IMR-90 (cell line): ENCODE data around the gene DENND1B. TPM values are rescaled to one million over a fixed set of nuclear protein-coding genes. Genes with fewer than 3 reads are reported as not detected.

ENCODE experiments used
- ATAC-seq: fragments of 200-7000 bp; cut with Tn5 transposase; 2 replicates; pipeline ENCODE4 v1.9.1; 2020; ENCODE audit warnings: low read depth, mild to moderate bottlenecking, moderate library complexity
- BruUV-seq: library from RNA; stranded (reverse); fragments of 400-500 nt; replicated peaks from 2 replicates; lab custom pipeline; 2021; lab: Mats Ljungman, UMichigan
- CTCF ChIA-PET: fragments of 300-600 bp; formaldehyde crosslinking; extraction: SDS; loops from one replicate; lab custom pipeline; 2021; ENCODE audit warnings: antibody characterized with exemption; lab: Yijun Ruan, JAX
- POLR2A ChIA-PET: fragments of 300-600 bp; sonication (Branson Sonifier 250); formaldehyde crosslinking; loops from one replicate; lab custom pipeline; 2022; ENCODE audit warnings: antibody characterized with exemption; ENCODE audit not compliant: unreplicated experiment; lab: Charles Lee
- DNase-seq: peaks from one replicate; pipeline ENCODE4 v3.0.0; 2013
- H2AFZ ChIP-seq: replicated peaks from 2 replicates; pipeline ENCODE3; 2013; ENCODE audit warnings: low read length, mild to moderate bottlenecking; ENCODE audit not compliant: poor library complexity
- H2AK5ac ChIP-seq: 2 replicates; pipeline ENCODE4 v1.6.1; 2013; ENCODE audit warnings: low read depth, low read length, inconsistent platforms
- H2AK9ac ChIP-seq: replicated peaks from 2 replicates; pipeline ENCODE3; 2013; ENCODE audit warnings: mild to moderate bottlenecking, low read depth, low read length, moderate library complexity; ENCODE audit not compliant: poor library complexity
- H2BK120ac ChIP-seq: 2 replicates; pipeline ENCODE4 v1.6.1; 2013; ENCODE audit warnings: low read depth, low read length, inconsistent platforms
- H2BK15ac ChIP-seq: 3 replicates; pipeline ENCODE4 v1.6.1; 2013; ENCODE audit warnings: low read depth, low read length, inconsistent platforms
- H2BK20ac ChIP-seq: 2 replicates; pipeline ENCODE4 v1.6.1; 2013; ENCODE audit warnings: low read depth, mild to moderate bottlenecking, inconsistent platforms, low read length, moderate library complexity
- H2BK5ac ChIP-seq: 2 replicates; pipeline ENCODE4 v1.6.1; 2013; ENCODE audit warnings: mild to moderate bottlenecking, low read depth, low read length, inconsistent platforms; ENCODE audit not compliant: poor library complexity, severe bottlenecking
- H3K14ac ChIP-seq: replicated peaks from 2 replicates; pipeline ENCODE4 v1.6.1; 2013; ENCODE audit warnings: low read depth, low read length, inconsistent platforms
- H3K18ac ChIP-seq: 2 replicates; pipeline ENCODE4 v1.6.1; 2013; ENCODE audit warnings: low read depth, low read length, control low read depth
- H3K23ac ChIP-seq: 2 replicates; pipeline ENCODE4 v1.6.1; 2013; ENCODE audit warnings: low read depth, low read length, inconsistent platforms
- H3K27ac ChIP-seq: 2 replicates; pipeline ENCODE4 v1.5.1; 2013; ENCODE audit warnings: mild to moderate bottlenecking, control low read depth, low read length; ENCODE audit not compliant: insufficient read depth
- H3K27me3 ChIP-seq: 2 replicates; pipeline ENCODE4 v1.6.1; 2013; ENCODE audit warnings: low read length; ENCODE audit not compliant: control insufficient read depth, insufficient read depth
- H3K36me3 ChIP-seq: 2 replicates; pipeline ENCODE4 v1.6.1; 2013; ENCODE audit warnings: low read length, mixed read lengths; ENCODE audit not compliant: control insufficient read depth, insufficient read depth
- H3K4ac ChIP-seq: 2 replicates; pipeline ENCODE4 v1.6.1; 2013; ENCODE audit warnings: low read depth, low read length, inconsistent platforms
- H3K4me1 ChIP-seq: 2 replicates; pipeline ENCODE4 v1.6.1; 2013; ENCODE audit warnings: low read length, mixed read lengths; ENCODE audit not compliant: control insufficient read depth, insufficient read depth
- H3K4me2 ChIP-seq: 2 replicates; pipeline ENCODE4 v1.6.1; 2013; ENCODE audit warnings: low read depth, mild to moderate bottlenecking, control low read depth, low read length, moderate library complexity
- H3K4me3 ChIP-seq: 2 replicates; pipeline ENCODE4 v1.5.1; 2013; ENCODE audit warnings: low read depth, mild to moderate bottlenecking, control low read depth, low read length, moderate library complexity; ENCODE audit not compliant: insufficient read depth
- H3K56ac ChIP-seq: 2 replicates; pipeline ENCODE4 v1.6.1; 2013; ENCODE audit warnings: low read length, inconsistent platforms; ENCODE audit not compliant: insufficient read depth; ENCODE audit errors: extremely low read depth
- H3K79me1 ChIP-seq, 2 experiments: 2 replicates each; pipeline ENCODE4 v1.6.1; 2013; ENCODE audit warnings: low read length in 2 of 2, inconsistent platforms in 1 of 2, low read depth in 1 of 2
- H3K9ac ChIP-seq: 2 replicates; pipeline ENCODE4 v1.6.1; 2013; ENCODE audit warnings: low read depth, low read length, control low read depth
- H3K9me1 ChIP-seq: 2 replicates; pipeline ENCODE4 v1.6.1; 2013; ENCODE audit warnings: low read length, inconsistent platforms; ENCODE audit not compliant: insufficient read depth
- H3K9me3 ChIP-seq: 2 replicates; pipeline ENCODE4 v1.6.1; 2013; ENCODE audit warnings: low read length; ENCODE audit not compliant: control insufficient read depth, insufficient read depth
- H4K20me1 ChIP-seq: 2 replicates; pipeline ENCODE4 v1.6.1; 2013; ENCODE audit warnings: low read length, inconsistent platforms; ENCODE audit not compliant: insufficient read depth
- H4K5ac ChIP-seq: 2 replicates; pipeline ENCODE4 v1.6.1; 2013; ENCODE audit warnings: mild to moderate bottlenecking, low read depth, low read length, control low read depth
- H4K8ac ChIP-seq, 2 experiments: 2 replicates each; pipeline ENCODE4 v1.6.1; 2013; ENCODE audit warnings: low read depth in 2 of 2, low read length in 2 of 2, control low read depth in 1 of 2, inconsistent platforms in 1 of 2
- H4K91ac ChIP-seq: 2 replicates; pipeline ENCODE4 v1.6.1; 2013; ENCODE audit warnings: low read depth, low read length, inconsistent platforms; ENCODE audit not compliant: insufficient read depth
- BHLHE40 ChIP-seq: fragments of 150-350 bp; IDR thresholded peaks from 2 replicates; pipeline ENCODE4 v1.6.1; 2016; ENCODE audit warnings: mild to moderate bottlenecking, low read depth, low read length
- CEBPB ChIP-seq: IDR thresholded peaks from 2 replicates; pipeline ENCODE4 v1.6.1; 2012; ENCODE audit warnings: low read depth, low read length, improper control_type of control experiment
- CHD1 ChIP-seq: IDR thresholded peaks from 2 replicates; pipeline ENCODE4 v1.6.1; 2012; ENCODE audit warnings: low read depth, low read length, improper control_type of control experiment
- CTCF ChIP-seq: conservative IDR thresholded peaks from 2 replicates; pipeline ENCODE4 v1.5.1; 2012; ENCODE audit warnings: mild to moderate bottlenecking, low read depth, low read length, improper control_type of control experiment
- ELK1 ChIP-seq: fragments of 150-350 bp; IDR thresholded peaks from 2 replicates; pipeline ENCODE4 v1.6.1; 2016; ENCODE audit warnings: low read depth, mild to moderate bottlenecking, low read length, moderate library complexity, borderline replicate concordance
- FOS ChIP-seq: fragments of 150-350 bp; IDR thresholded peaks from 2 replicates; pipeline ENCODE4 v1.6.1; 2016; ENCODE audit warnings: low read depth, low read length
- MAFK ChIP-seq: IDR thresholded peaks from 2 replicates; pipeline ENCODE4 v1.6.1; 2012; ENCODE audit warnings: low read depth, low read length, improper control_type of control experiment
- MAZ ChIP-seq: IDR thresholded peaks from 2 replicates; pipeline ENCODE4 v1.6.1; 2012; ENCODE audit warnings: low read depth, mild to moderate bottlenecking, low read length, improper control_type of control experiment, moderate library complexity, borderline replicate concordance
- MXI1 ChIP-seq: IDR thresholded peaks from 2 replicates; pipeline ENCODE4 v1.6.1; 2012; ENCODE audit warnings: low read depth, mild to moderate bottlenecking, low read length, moderate library complexity, borderline replicate concordance
- NFE2L2 ChIP-seq: fragments of 150-350 bp; IDR thresholded peaks from 2 replicates; pipeline ENCODE4 v1.6.1; 2016; ENCODE audit warnings: low read depth, mild to moderate bottlenecking, low read length
- POLR2A ChIP-seq: IDR thresholded peaks from 2 replicates; pipeline ENCODE4 v1.6.1; 2012; ENCODE audit warnings: mild to moderate bottlenecking, low read depth, low read length
- RAD21 ChIP-seq: IDR thresholded peaks from 2 replicates; pipeline ENCODE4 v1.6.1; 2012; ENCODE audit warnings: low read length, improper control_type of control experiment
- RCOR1 ChIP-seq: IDR thresholded peaks from 2 replicates; pipeline ENCODE4 v1.6.1; 2012; ENCODE audit warnings: mild to moderate bottlenecking, low read length, improper control_type of control experiment; ENCODE audit not compliant: insufficient replicate concordance
- RFX5 ChIP-seq: IDR thresholded peaks from 2 replicates; pipeline ENCODE4 v1.8.0; 2012; ENCODE audit warnings: low read depth, mild to moderate bottlenecking, low read length, moderate library complexity
- SMC3 ChIP-seq: fragments of 150-350 bp; IDR thresholded peaks from 2 replicates; pipeline ENCODE4 v1.6.1; 2016; ENCODE audit warnings: low read depth, mild to moderate bottlenecking, antibody characterized with exemption, low read length, moderate library complexity
- USF2 ChIP-seq: fragments of 150-350 bp; IDR thresholded peaks from 2 replicates; pipeline ENCODE4 v1.6.1; 2017; ENCODE audit warnings: mild to moderate bottlenecking, antibody characterized with exemption, low read length, low read depth
- WGBS, 2 experiments: methylation state at CpG; one replicate each; pipeline versions ENCODE4 v1.1.5 to v1.1.7; 2013; ENCODE audit warnings: missing lambda C conversion rate in 2 of 2; ENCODE audit not compliant: insufficient read length in 1 of 2; ENCODE audit errors: extremely low coverage in 2 of 2; 5-methylcytosine and 5-hydroxymethylcytosine counted together
- dilution Hi-C: fragments of 300-500 bp; cut with HindIII; formaldehyde crosslinking; loops from one replicate; pipeline ENCODE4 v1.14.3; 2018; ENCODE audit warnings: low sequenced_read_pairs; ENCODE audit not compliant: unreplicated experiment
- in situ Hi-C: fragments of 300-500 bp; cut with MboI; formaldehyde crosslinking; loops from 3 replicates; pipeline ENCODE4 v1.14.3; 2019; ENCODE audit warnings: low sequenced_read_pairs, inconsistent platforms, mixed read lengths
- intact Hi-C: fragments of 100-400 bp; cut with micrococcal nuclease; formaldehyde crosslinking; loops from 2 replicates; pipeline ENCODE4 v1.10.0; 2022
- polyA plus RNA-seq, 3 experiments: library from polyadenylated mRNA; depleted of rRNA; stranded (reverse); fragments of >200 nt; gene quantifications; 2 replicates each; pipeline ENCODE4 v1.2.3, GENCODE V29; 2012; ENCODE audit warnings: low replicate concordance in 1 of 3
- total RNA-seq: library from RNA; depleted of rRNA; stranded (reverse); fragments of >200 nt; gene quantifications from 2 replicates; pipeline ENCODE4 v1.2.3, GENCODE V29; 2012

The DENND1B gene
- total and polyA plus RNA-seq, 2 of the 4 experiments (the other 2 are of a cell fraction), result 4.0 to 24.2 TPM

GRCh38 chr1:197472141-197472540 lies 303.1 kb downstream of the DENND1B start:
- H3K18ac ChIP-seq, result no peak overlapping the region
- H3K4me1 ChIP-seq, result no peaks in the 10 kb centered on the region
- no peak overlapping the region for H2AK9ac ChIP-seq
- no peaks in the 10 kb centered on the region; the same call in 1 of the 2 replicates for H3K27me3 ChIP-seq
- no peak overlapping the region for H3K56ac ChIP-seq
- H4K8ac ChIP-seq, result no peak overlapping the region
- POLR2A ChIA-PET, result no interaction called here
- H4K5ac ChIP-seq, result no peak overlapping the region
- CTCF ChIA-PET, result interaction anchor here (0.6 kb wide), 1 partner anchor 963 kb away, joined by 5 read pairs; no protein-coding TSS in a partner anchor
- H2BK20ac ChIP-seq, result no peak overlapping the region
- ATAC-seq (no peak), DNase-seq (no peak)
- TF ChIP-seq POLR2A, result no peak
- no peak for TF ChIP-seq RFX5
- TF ChIP-seq NFE2L2, result no peak
- no peak for TF ChIP-seq MAFK
- TF ChIP-seq CEBPB, result no peak
- TF ChIP-seq ELK1, result no peak
- TF ChIP-seq MXI1, result no peak
- TF ChIP-seq CTCF, result no peak
- TF ChIP-seq MAZ, result no peak
- no peak for TF ChIP-seq RAD21
- TF ChIP-seq FOS, result no peak
- TF ChIP-seq SMC3, result no peak
- TF ChIP-seq BHLHE40, result no peak
- no peak for TF ChIP-seq USF2
- TF ChIP-seq CHD1, result no peak
- TF ChIP-seq RCOR1, result no peak
- H3K9me3 ChIP-seq, result no peaks in the 10 kb centered on the region
- no peak overlapping the region for H3K27ac ChIP-seq
- H3K4ac ChIP-seq, result no peak overlapping the region
- H3K4me2 ChIP-seq, result no peak overlapping the region
- H3K14ac ChIP-seq, result no peak overlapping the region
- H3K4me3 ChIP-seq, result no peak overlapping the region
- WGBS, 2 experiments, result no CpG with 5 or more reads among the region's 3 CpGs
- no peaks in the 10 kb centered on the region for H3K9me1 ChIP-seq
- H4K20me1 ChIP-seq, result no peaks in the 10 kb centered on the region
- BruUV-seq, result no TSS peak
- H2BK120ac ChIP-seq, result no peak overlapping the region
- no peak overlapping the region for H2BK5ac ChIP-seq
- no peak overlapping the region for H2AFZ ChIP-seq
- in situ Hi-C loops, result no loop called here
- H3K9ac ChIP-seq, result no peak overlapping the region
- H3K23ac ChIP-seq, result no peak overlapping the region
- no peak overlapping the region for H4K91ac ChIP-seq
- intact Hi-C loops, result no loop called here
- no peaks in the 10 kb centered on the region for H3K79me1 ChIP-seq
- no peaks in the 10 kb centered on the region for H3K36me3 ChIP-seq
- H2BK15ac ChIP-seq, result no peak overlapping the region
- dilution Hi-C loops, result no loop called here
- H2AK5ac ChIP-seq, result no peak overlapping the region
